ENCODE data around the gene UVRAG. TPM values are rescaled to one million over a fixed set of nuclear protein-coding genes. Genes with fewer than 3 reads are reported as not detected.

Gene UVRAG
- total RNA-seq, 6 donors from 2014 or later = 23.3 to 72.3 (median 28.5) TPM

DNA sequence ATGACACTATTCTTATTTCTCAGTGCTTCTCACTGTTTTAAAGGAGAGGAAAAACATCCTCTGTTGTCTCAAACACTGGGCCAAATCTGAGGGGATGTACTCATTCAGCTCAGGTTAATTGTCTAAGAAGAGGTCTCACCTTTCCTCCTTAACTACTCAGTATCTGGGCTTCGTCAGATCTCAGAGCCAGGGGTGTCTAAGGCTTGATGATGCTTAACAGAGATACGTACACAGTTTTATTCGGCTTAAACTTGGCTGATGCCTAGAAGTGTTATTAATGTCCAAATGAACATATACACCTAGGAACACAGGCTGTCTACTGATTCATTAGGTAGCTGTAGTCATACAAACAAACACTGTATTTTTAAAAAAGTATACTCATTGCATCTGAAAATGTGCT, 85.8 kb downstream of the UVRAG start:
- TF ChIP-seq, protein P1, sequence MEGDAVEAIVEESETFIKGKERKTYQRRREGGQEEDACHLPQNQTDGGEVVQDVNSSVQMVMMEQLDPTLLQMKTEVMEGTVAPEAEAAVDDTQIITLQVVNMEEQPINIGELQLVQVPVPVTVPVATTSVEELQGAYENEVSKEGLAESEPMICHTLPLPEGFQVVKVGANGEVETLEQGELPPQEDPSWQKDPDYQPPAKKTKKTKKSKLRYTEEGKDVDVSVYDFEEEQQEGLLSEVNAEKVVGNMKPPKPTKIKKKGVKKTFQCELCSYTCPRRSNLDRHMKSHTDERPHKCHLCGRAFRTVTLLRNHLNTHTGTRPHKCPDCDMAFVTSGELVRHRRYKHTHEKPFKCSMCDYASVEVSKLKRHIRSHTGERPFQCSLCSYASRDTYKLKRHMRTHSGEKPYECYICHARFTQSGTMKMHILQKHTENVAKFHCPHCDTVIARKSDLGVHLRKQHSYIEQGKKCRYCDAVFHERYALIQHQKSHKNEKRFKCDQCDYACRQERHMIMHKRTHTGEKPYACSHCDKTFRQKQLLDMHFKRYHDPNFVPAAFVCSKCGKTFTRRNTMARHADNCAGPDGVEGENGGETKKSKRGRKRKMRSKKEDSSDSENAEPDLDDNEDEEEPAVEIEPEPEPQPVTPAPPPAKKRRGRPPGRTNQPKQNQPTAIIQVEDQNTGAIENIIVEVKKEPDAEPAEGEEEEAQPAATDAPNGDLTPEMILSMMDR (IDR thresholded peaks at IDR 0.05) = no peak
- TF ChIP-seq POLR2AphosphoS5 (IDR thresholded peaks at IDR 0.05) = no peak
- TF ChIP-seq EP300 (IDR thresholded peaks at IDR 0.05) = no peak
- no peak for TF ChIP-seq POLR2A (IDR thresholded peaks at IDR 0.05)
- H3K27ac ChIP-seq = no peak overlapping the region
- peaks cover 0 to 8% (median 6%) of the 10 kb centered on the region in 4 donors for H3K4me1 ChIP-seq
- no peaks in the 10 kb centered on the region for H3K36me3 ChIP-seq
- no peak overlapping the region for H3K4me3 ChIP-seq
- WGBS, 2 donors = 74 to 78% methylated on average over 3 of the region's 3 CpGs
- ATAC-seq (ENCODE audit: low FRiP score in 2 of 2) (no peak), DNase-seq (no peak)
- H3K27me3 ChIP-seq = no peaks in the 10 kb centered on the region
- no peaks in the 10 kb centered on the region for H3K9me3 ChIP-seq

DNA sequence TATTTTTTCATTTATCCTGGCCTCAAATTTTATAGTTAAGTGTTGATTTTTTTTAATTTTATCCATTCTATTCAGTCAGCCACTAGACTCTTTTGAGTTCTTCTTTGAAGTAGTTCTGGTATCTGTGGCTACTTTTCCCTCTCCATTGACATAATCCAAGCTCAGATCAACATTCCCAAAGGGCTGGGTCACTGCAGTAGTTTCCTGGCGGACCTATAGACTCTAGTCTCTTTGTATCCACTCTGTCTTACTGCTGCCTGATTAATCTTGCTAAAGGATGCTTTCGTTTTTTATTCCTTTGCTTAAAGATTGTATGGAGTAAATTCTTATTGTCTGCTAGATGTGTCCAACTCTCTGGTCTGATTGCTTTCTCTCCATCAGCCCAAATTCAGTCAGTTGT, 87.6 kb downstream of the UVRAG start:
- ATAC-seq (ENCODE audit: low FRiP score in 2 of 2) = no peak
- no peaks in the 10 kb centered on the region for H3K9me3 ChIP-seq
- 79 to 95% methylated on average over 2 of the region's 2 CpGs for WGBS, 2 donors

DNA sequence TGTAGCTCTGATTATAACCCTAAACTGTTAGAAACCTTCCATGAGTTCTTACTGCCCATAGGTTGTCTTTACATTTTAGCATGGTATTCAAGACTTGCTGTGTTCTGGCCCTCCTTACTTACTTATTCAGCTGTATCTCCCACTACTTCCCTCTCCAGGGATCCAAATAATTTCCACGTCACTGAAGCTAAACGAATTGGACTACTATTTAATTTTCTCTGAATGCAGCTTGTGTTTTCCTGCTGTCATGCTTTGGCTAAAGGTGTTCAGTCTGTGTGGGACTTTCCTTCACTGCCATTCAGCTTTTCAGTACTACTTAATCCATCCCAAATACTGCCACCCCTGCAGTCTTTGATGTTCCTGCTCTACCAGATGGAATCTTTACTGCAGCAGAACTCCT, 88.3 kb downstream of the UVRAG start:
- H3K9me3 ChIP-seq = no peaks in the 10 kb centered on the region

More for the DNA sequence above, 87.6 kb downstream of the UVRAG start:
- H3K27me3 ChIP-seq = no peaks in the 10 kb centered on the region
- H3K36me3 ChIP-seq = no peaks in the 10 kb centered on the region
- H3K4me3 ChIP-seq = no peak overlapping the region
- DNase-seq = no peak
- no peak overlapping the region for H3K27ac ChIP-seq
- TF ChIP-seq POLR2A (IDR thresholded peaks at IDR 0.05) = no peak
- TF ChIP-seq, protein P1 (IDR thresholded peaks at IDR 0.05) = no peak
- no peak for TF ChIP-seq EP300 (IDR thresholded peaks at IDR 0.05)
- H3K4me1 ChIP-seq = peaks cover 0 to 8% (median 6%) of the 10 kb centered on the region in 4 donors

DNA sequence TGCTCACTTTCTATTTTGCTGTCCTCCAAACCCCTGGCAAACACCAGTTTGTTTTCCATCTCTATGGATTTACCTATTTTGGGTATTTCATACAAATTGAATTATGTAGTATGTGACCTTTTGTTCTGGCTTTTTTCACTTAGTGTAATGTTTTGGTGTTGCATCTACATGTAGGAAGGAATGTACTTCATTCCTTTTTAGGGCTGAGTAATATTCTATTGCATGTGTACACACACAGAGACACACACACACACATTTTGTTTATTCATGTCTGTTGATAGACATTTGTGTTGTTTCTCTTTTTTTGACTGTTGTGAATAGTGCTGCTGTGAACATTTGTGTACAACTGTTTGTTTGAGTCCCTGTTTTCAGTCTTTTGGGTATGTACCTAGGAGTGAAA, 90.4 kb downstream of the UVRAG start:
- ATAC-seq (ENCODE audit: low FRiP score in 2 of 2) = no peak

More for the DNA sequence above, 88.3 kb downstream of the UVRAG start:
- H3K36me3 ChIP-seq = no peaks in the 10 kb centered on the region
- peaks cover 0 to 8% (median 6%) of the 10 kb centered on the region in 4 donors for H3K4me1 ChIP-seq
- WGBS, 2 donors = 62 to 75% methylated on average over 2 of the region's 2 CpGs
- no peak for DNase-seq
- no peak for ATAC-seq (ENCODE audit: low FRiP score in 2 of 2)
- TF ChIP-seq POLR2A (IDR thresholded peaks at IDR 0.05) (no peak), POLR2AphosphoS5 (IDR thresholded peaks at IDR 0.05) (no peak), EP300 (IDR thresholded peaks at IDR 0.05) (no peak)
- TF ChIP-seq, protein P1 (IDR thresholded peaks at IDR 0.05) = no peak
- no peaks in the 10 kb centered on the region for H3K27me3 ChIP-seq
- no peak overlapping the region for H3K27ac ChIP-seq
- no peak overlapping the region for H3K4me3 ChIP-seq

More for the DNA sequence above, 90.4 kb downstream of the UVRAG start:
- TF ChIP-seq EP300 (IDR thresholded peaks at IDR 0.05) (no peak), POLR2AphosphoS5 (IDR thresholded peaks at IDR 0.05) (no peak), POLR2A (IDR thresholded peaks at IDR 0.05) (no peak)
- TF ChIP-seq, protein P1 (IDR thresholded peaks at IDR 0.05) = no peak
- H3K4me3 ChIP-seq = no peak overlapping the region
- DNase-seq = no peak
- H3K9me3 ChIP-seq = no peaks in the 10 kb centered on the region
- no peak overlapping the region for H3K27ac ChIP-seq
- no peaks in the 10 kb centered on the region for H3K36me3 ChIP-seq
- peaks cover 0 to 4% (median 2%) of the 10 kb centered on the region in 4 donors for H3K4me1 ChIP-seq
- H3K27me3 ChIP-seq = no peaks in the 10 kb centered on the region

Data from upper lobe of left lung (tissue), 6 donors.